GM18498 (cell line): Measurements from ENCODE around the gene TBCEL.
"Not testable (repeated sequence)": the region's sequence is repeated elsewhere in the genome, so short reads cannot be mapped to it uniquely, and the experiment has no call there.

ENCODE experiments used
- ATAC-seq: cut with Tn5 transposase; IDR thresholded peaks from one replicate; pipeline ENCODE4 v1.9.1; 2021; ENCODE audit warnings: mild to moderate bottlenecking, moderate library complexity; ENCODE audit not compliant: unreplicated experiment

The TBCEL gene

DNA sequence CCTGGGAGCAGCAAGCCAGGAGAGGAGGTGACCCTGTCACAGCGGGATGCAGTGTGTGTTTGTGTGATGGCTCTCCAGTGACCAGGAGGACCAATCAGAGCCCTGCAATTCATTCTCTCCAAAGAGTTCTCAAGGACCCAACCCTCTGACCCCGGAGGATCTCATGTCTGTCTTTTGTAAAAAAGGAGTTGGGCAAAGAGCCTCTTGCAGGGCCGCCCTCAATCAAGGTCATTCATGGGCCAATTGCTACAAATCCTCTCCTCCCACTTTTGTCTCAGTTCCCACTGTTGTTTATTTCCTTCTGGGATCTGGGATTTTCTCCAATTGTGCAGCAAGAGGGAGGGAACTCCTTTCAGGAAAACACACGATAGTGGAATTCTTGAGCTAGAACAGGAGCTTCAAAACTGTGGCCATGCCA lies 81.2 kb downstream of the TBCEL start:
- no peak for ATAC-seq

GRCh38 chr11:121105481-121106195 lies 81.7 kb downstream of the TBCEL start:
- no peak for ATAC-seq

DNA sequence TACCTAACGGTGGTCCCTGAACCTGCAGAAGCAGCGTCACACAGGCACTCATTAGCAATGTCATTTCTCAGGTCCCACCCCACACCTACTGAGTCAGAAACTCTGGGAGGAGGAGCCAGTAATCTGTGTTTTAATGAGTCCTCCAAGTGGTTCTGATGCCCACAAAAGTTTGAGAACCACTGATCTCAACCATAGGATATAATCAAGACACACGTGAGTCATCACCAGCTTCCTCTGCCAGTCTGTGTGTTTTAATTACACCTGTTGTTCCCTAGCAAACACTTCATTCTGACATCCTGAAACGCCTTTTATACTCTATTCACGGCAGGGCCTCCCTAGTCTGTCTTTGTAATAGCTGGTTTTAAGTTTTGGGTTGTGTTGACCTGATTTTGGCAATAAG lies 82.9 kb downstream of the TBCEL start:
- no peak for ATAC-seq

DNA sequence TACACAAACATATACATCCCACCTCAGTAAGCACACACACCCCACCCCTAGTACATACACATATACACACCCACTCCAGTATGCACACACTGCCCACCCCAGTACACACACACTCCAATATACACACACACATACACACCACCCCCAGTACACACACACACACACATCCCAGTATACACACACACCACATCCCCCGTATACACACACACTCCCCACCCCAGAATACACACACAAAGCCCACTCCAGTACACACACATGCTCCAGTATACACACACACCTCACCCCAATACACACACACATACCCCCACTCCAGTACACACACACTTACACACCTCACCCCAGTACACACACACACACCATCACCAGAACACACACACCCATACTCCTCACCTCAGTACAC lies 84.5 kb downstream of the TBCEL start:
- no peak for ATAC-seq

- ATAC-seq, result no peak
Observed at GRCh38 chr11:121109471-121109870, 85.6 kb downstream of the TBCEL start.

DNA sequence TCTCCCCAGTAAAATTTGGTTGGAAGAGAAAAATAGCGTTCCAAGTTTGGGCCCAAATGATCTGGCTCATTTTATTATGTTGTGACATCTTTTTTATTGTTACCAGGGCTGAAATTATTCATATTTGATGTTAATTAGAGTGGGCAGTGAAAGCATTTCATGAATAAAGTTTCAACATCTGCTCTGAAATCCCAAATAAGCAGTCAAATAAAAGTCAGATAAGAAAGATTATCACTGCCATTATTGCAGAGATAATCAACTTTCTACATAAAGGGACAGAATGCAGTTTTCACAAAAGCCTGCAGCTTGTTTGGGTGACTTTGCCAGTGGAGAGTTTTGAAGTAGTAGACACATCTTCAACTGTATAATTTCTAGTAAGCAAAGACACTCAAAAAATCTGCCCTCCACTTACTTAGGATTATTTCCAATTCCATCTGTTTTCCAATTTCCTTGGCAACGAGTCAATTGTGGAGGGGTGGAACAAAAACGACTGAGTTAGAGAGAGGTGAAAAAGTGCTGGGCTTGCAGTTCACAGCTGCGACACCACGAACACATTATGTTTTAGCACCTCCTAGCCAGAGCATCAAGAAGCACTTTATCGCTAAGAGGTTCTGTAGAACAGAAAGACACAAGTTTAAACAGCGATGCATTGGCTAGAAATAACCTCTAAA lies 86.1 kb downstream of the TBCEL start:
- no peak for ATAC-seq

- no peak for ATAC-seq
Observed at GRCh38 chr11:121110871-121111724, 87.2 kb downstream of the TBCEL start.

GRCh38 chr11:121112498-121113455 lies 88.9 kb downstream of the TBCEL start:
- ATAC-seq, result no peak

GRCh38 chr11:121113611-121114010 lies 89.7 kb downstream of the TBCEL start:
- no peak for ATAC-seq

DNA sequence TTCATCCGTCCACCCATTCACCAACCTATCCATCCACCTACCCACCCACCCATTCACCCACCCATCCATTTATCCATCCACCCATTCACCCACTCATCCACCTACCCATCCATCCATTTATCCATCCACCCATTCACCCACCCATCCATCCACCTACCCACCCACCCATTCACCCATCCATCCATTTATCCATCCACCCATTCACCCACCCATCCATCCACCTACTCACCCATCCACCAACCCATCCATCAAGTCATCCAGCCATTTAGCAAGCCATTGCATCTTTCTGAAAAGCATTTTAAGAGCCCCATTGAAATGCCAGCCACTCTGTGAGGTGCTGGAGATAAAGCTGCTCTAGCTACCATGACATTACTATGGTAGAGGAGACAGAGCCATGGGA lies 91.1 kb downstream of the TBCEL start:
- ATAC-seq, result not testable (repeated sequence)

GRCh38 chr11:121117788-121118187 lies 93.9 kb downstream of the TBCEL start:
- no peak for ATAC-seq

- ATAC-seq, result no peak
Observed at GRCh38 chr11:121119440-121119839, 95.5 kb downstream of the TBCEL start.

DNA sequence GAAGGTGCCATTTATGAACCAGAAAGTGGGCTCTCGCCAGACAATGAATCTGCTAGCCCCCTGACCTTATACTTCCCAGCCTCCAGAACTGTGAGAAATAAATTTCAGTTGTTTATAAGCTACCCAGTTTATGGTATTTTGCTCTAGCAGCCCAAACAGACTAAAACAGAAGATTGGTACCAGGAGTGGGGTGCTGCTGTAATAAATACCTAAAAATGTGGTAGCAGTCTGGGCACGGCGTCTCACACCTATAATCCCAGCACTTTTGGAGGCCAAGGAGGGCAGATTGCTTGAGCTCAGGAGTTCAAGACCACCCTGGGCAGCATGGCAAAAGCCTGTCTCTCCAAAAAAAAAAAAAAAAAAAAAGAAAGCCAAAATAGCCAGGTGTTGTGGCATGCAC lies 98.4 kb downstream of the TBCEL start:
- no peak for ATAC-seq

GRCh38 chr11:121123496-121124069 lies 99.7 kb downstream of the TBCEL start:
- ATAC-seq, result no peak

DNA sequence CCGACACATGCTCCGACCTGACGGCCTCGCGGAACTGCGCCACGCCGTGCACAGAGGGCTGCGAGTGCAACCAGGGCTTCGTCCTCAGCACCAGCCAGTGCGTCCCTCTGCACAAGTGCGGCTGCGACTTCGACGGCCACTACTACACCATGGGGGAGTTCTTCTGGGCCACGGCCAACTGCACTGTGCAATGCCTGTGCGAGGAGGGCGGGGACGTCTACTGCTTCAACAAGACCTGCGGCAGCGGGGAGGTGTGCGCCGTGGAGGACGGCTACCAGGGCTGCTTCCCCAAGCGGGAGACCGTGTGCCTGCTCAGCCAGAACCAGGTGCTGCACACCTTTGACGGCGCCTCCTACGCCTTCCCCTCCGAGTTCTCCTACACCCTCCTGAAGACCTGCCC lies 103.9 kb downstream of the TBCEL start:
- no peak for ATAC-seq

DNA sequence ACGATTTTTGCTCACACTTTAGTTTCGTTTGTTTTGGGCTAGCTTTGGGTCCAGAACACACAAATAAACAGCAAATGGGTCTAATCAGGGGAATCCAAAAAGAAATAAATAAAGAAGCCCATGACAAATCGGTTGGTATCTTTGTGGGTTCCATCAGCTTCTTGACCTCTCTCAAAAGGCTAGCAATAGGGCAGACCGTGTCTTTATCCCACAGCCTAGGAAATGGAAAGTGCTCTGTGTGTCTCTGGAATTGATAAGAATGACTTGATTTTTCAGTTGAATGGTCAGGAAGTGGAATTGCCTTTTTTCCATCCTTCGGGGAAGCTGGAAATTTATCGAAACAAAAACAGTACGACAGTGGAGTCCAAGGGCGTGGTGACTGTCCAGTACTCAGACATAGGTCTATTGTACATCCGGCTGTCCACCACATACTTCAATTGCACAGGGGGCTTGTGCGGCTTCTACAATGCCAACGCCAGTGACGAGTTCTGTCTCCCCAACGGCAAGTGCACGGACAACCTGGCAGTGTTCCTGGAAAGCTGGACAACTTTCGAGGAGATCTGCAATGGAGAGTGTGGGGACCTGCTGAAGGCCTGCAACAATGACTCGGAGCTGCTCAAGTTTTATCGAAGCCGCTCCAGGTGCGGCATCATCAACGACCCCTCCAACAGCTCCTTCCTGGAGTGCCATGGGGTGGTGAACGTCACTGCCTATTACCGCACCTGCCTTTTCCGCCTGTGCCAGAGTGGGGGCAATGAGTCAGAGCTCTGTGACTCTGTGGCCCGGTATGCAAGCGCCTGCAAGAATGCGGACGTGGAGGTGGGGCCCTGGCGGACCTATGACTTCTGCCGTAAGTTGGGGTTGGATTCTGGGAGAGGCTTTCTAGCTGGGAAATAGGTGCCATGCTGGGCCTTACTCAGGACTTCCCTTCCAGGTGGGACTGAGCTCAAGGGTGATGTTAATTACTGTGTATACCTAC lies 105.7 kb downstream of the TBCEL start:
- no peak for ATAC-seq

GRCh38 chr11:121131656-121132055 lies 107.8 kb downstream of the TBCEL start:
- no peak for ATAC-seq

DNA sequence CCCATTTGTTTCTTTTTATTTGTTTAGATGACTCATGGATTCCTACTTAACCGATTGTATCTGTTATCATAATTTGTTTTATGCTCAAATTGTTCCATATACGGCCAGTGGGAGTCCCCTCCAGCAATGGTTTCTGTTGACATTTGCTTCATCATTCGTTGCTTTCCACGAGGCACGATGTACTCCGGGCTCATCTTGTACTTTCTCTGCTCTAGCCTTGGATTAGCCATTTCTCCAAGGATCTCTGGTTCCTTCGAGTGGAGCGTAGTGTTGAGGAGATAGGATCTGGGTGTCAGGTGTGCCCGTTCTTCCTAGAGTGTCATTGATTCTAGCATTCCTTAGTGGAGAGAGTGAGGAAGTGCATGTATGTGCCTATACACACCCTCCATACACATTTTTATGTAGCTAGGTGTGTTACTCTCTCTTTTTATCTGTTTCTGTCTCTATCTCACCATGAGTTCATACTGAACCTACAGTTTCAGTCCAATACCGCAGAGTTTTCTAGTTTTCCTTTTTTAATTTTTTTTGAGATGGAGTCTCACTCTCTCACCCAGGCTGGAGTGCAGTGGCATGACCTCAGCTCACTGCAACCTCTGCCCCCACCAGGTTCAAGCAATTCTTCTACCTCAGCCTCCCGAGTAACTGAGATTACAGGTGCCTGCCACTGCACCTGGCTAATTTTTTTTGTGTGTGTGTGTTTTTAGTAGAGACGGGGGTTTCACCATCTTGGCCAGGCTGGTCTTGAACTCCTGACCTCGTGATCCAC lies 108.5 kb downstream of the TBCEL start:
- no peak for ATAC-seq
